ENCODE measurements around the gene GABPB1. TPM values are rescaled to one million over a fixed set of nuclear protein-coding genes. Genes with fewer than 3 reads are reported as not detected.

Gene GABPB1
- polyA plus RNA-seq, 1 donor (not counting 4 experiments of a cell fraction or from before 2014, with no cell fraction given) = 23.3 TPM

DNA sequence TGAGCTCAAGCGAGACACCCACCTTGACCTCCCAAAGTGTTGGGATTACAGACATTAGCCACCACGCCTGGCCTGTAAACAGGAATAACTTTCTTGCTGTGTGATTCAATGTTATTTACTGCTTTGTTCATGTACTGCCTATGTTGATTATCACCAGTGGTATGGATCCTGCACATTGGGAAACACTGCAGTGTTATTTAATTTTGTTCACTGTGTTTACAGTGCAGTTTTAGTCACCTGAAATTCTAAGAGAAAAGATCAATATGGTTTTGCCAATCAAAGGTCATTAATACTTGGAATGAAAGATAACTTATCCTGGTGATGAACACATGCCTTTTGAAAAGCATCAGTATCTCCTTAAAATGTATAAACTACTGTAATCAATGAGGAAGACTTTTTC lies 8.6 kb upstream of the GABPB1 start:
- no peak for DNase-seq (ENCODE audit: low read depth, low spot score)
- Histone ChIP-seq H2AFZ (ENCODE audit: control insufficient read depth, low read length) (no peak overlapping the region), H3K4me1 (ENCODE audit: control insufficient read depth, extremely low read depth, insufficient read depth, low read length) (no peaks in the 10 kb centered on the region), H3K27me3 (ENCODE audit: control insufficient read depth, extremely low read depth, insufficient read depth, low read length) (no peaks in the 10 kb centered on the region), H3K36me3 (ENCODE audit: control insufficient read depth in 2 of 2, extremely low read depth in 1 of 2, insufficient read depth in 2 of 2, low read length in 2 of 2) (peaks cover 3 to 25% of the 10 kb centered on the region in 2 experiments), H3K4me2 (ENCODE audit: control insufficient read depth, extremely low read depth, insufficient read depth, low read depth, low read length) (no peak overlapping the region), H3K4me3 (ENCODE audit: control insufficient read depth in 2 of 3, extremely low read depth in 1 of 3, insufficient read depth in 2 of 3, low read depth in 1 of 3, low read length in 3 of 3) (no peak overlapping the region), H3K9me1 (ENCODE audit: control insufficient read depth, extremely low read depth, insufficient read depth, low read length) (no peaks in the 10 kb centered on the region), H3K9ac (ENCODE audit: control insufficient read depth, extremely low read depth, insufficient read depth, low read length) (no peak overlapping the region), H3K79me2 (ENCODE audit: control insufficient read depth, insufficient read depth, low read length) (peaks cover 11% of the 10 kb centered on the region), H4K20me1 (ENCODE audit: control insufficient read depth, extremely low read depth, insufficient read depth, low read length) (no peaks in the 10 kb centered on the region), H3K9me3 (ENCODE audit: control insufficient read depth, low read depth, low read length) (no peaks in the 10 kb centered on the region), H3K27ac (ENCODE audit: control insufficient read depth, insufficient read depth, low read length) (no peak overlapping the region)
- no peak for FAIRE-seq
- TF ChIP-seq, protein P1, sequence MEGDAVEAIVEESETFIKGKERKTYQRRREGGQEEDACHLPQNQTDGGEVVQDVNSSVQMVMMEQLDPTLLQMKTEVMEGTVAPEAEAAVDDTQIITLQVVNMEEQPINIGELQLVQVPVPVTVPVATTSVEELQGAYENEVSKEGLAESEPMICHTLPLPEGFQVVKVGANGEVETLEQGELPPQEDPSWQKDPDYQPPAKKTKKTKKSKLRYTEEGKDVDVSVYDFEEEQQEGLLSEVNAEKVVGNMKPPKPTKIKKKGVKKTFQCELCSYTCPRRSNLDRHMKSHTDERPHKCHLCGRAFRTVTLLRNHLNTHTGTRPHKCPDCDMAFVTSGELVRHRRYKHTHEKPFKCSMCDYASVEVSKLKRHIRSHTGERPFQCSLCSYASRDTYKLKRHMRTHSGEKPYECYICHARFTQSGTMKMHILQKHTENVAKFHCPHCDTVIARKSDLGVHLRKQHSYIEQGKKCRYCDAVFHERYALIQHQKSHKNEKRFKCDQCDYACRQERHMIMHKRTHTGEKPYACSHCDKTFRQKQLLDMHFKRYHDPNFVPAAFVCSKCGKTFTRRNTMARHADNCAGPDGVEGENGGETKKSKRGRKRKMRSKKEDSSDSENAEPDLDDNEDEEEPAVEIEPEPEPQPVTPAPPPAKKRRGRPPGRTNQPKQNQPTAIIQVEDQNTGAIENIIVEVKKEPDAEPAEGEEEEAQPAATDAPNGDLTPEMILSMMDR (optimal IDR thresholded peaks at IDR 0.05 in 1 of 3, IDR thresholded peaks at IDR 0.05 in 1 of 3, conservative IDR thresholded peaks at IDR 0.05 in 1 of 3; ENCODE audit: extremely low read depth in 1 of 3, insufficient read depth in 2 of 3, low read length in 3 of 3) = no peak
- no peak for TF ChIP-seq EZH2 (IDR thresholded peaks at IDR 0.05; ENCODE audit: low read length)
- dilution Hi-C loops (cut with MboI; ENCODE audit: extremely low pct_ligation_motif_present, low sequenced_read_pairs) = no loop called here

DNA sequence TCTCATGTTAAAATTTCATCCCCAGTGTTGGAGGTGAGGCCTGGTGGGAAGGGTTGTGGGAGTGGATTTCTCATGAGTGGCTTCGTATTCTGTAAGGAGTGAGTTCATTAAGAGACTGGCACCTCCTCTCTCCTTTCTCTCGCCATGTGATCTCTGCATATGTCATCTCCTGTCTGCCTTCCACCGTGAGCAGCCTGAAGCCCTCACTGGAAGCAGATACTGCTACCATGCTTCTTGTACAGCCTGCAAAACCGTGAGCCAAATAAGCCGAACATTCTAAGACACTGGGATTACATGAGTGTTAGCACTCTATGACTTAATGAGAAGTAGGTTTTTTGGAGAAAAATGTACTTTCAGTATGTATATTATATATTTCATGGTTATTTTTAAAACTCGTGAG lies 6.8 kb upstream of the GABPB1 start:
- Histone ChIP-seq H3K9me1 (ENCODE audit: control insufficient read depth, extremely low read depth, insufficient read depth, low read length) (no peaks in the 10 kb centered on the region), H3K4me2 (ENCODE audit: control insufficient read depth, extremely low read depth, insufficient read depth, low read depth, low read length) (no peak overlapping the region), H3K36me3 (ENCODE audit: control insufficient read depth in 2 of 2, extremely low read depth in 1 of 2, insufficient read depth in 2 of 2, low read length in 2 of 2) (peaks cover 6 to 27% of the 10 kb centered on the region in 2 experiments), H3K9me3 (ENCODE audit: control insufficient read depth, low read depth, low read length) (no peaks in the 10 kb centered on the region), H3K4me3 (ENCODE audit: control insufficient read depth in 2 of 3, extremely low read depth in 1 of 3, insufficient read depth in 2 of 3, low read depth in 1 of 3, low read length in 3 of 3) (no peak overlapping the region), H3K79me2 (ENCODE audit: control insufficient read depth, insufficient read depth, low read length) (peaks cover 25% of the 10 kb centered on the region), H3K27ac (ENCODE audit: control insufficient read depth, insufficient read depth, low read length) (no peak overlapping the region), H3K9ac (ENCODE audit: control insufficient read depth, extremely low read depth, insufficient read depth, low read length) (no peak overlapping the region), H4K20me1 (ENCODE audit: control insufficient read depth, extremely low read depth, insufficient read depth, low read length) (no peaks in the 10 kb centered on the region), H3K27me3 (ENCODE audit: control insufficient read depth, extremely low read depth, insufficient read depth, low read length) (no peaks in the 10 kb centered on the region), H3K4me1 (ENCODE audit: control insufficient read depth, extremely low read depth, insufficient read depth, low read length) (peaks cover 8% of the 10 kb centered on the region), H2AFZ (ENCODE audit: control insufficient read depth, low read length) (no peak overlapping the region)
- DNase-seq (ENCODE audit: low read depth, low spot score) (no peak), FAIRE-seq (no peak)
- TF ChIP-seq, protein P1 (optimal IDR thresholded peaks at IDR 0.05 in 1 of 3, IDR thresholded peaks at IDR 0.05 in 1 of 3, conservative IDR thresholded peaks at IDR 0.05 in 1 of 3; ENCODE audit: extremely low read depth in 1 of 3, insufficient read depth in 2 of 3, low read length in 3 of 3) = no peak
- TF ChIP-seq EZH2 (IDR thresholded peaks at IDR 0.05; ENCODE audit: low read length) = no peak
- dilution Hi-C loops (cut with MboI; ENCODE audit: extremely low pct_ligation_motif_present, low sequenced_read_pairs) = no loop called here
